OCI-LY1 (cell line): ENCODE data around the gene KIF25.

Source experiments
- EZH2 ChIP-seq: fragments of 200-600 bp; sonication (generic), shearing (Covaris generic); IDR thresholded peaks from 2 replicates; pipeline ENCODE4 v1.8.0; 2017; ENCODE audit warnings: borderline replicate concordance, mixed run types, mild to moderate bottlenecking, antibody characterized with exemption, low read length, moderate library complexity, mixed read lengths
- TF ChIP-seq, protein P1 (sequence below): fragments of 200-600 bp; sonication (generic), shearing (Covaris generic); IDR thresholded peaks from 2 replicates; pipeline ENCODE4 v1.5.1; 2017; ENCODE audit warnings: mild to moderate bottlenecking, antibody characterized with exemption, low read length, moderate library complexity, mixed read lengths

DNA sequence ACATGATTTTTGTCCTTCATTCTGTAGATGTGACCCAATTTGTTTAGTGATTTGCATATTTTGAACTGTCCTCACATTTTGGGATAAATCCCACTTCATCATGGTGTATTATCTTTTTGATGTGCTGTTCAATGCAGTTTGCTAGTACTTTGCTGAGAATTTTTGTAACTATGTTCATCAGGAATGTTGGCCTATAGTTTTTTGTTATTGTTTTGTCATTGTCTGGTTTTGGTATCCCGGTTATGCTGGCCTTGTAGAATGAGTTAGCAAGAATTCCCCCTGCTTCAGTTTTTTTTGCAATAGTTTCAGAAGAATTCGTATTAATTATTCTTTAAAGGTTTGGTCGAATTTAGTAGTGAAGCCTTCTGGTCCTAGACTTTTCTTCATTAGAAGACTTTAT, 11.9 kb downstream of the KIF25 start:
- TF ChIP-seq, protein P1, sequence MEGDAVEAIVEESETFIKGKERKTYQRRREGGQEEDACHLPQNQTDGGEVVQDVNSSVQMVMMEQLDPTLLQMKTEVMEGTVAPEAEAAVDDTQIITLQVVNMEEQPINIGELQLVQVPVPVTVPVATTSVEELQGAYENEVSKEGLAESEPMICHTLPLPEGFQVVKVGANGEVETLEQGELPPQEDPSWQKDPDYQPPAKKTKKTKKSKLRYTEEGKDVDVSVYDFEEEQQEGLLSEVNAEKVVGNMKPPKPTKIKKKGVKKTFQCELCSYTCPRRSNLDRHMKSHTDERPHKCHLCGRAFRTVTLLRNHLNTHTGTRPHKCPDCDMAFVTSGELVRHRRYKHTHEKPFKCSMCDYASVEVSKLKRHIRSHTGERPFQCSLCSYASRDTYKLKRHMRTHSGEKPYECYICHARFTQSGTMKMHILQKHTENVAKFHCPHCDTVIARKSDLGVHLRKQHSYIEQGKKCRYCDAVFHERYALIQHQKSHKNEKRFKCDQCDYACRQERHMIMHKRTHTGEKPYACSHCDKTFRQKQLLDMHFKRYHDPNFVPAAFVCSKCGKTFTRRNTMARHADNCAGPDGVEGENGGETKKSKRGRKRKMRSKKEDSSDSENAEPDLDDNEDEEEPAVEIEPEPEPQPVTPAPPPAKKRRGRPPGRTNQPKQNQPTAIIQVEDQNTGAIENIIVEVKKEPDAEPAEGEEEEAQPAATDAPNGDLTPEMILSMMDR = no peak
- TF ChIP-seq EZH2 = no peak
